A673 (cell line): ENCODE results near the gene DEFB129. TPM values are rescaled to one million over a fixed set of nuclear protein-coding genes. Genes with fewer than 3 reads are reported as not detected.

Experiments
- BruUV-seq: library from RNA; stranded (reverse); fragments of 400-500 nt; replicated peaks from 2 replicates; lab custom pipeline; 2021; lab: Mats Ljungman, UMichigan
- CTCF ChIA-PET: fragments of 300-600 bp; sonication (Branson Sonifier 250); formaldehyde crosslinking; loops from one replicate; lab custom pipeline; 2022; ENCODE audit warnings: antibody characterized with exemption; lab: Charles Lee
- POLR2A ChIA-PET: fragments of 300-600 bp; sonication (Branson Sonifier 250); formaldehyde crosslinking; loops from one replicate; lab custom pipeline; 2022; ENCODE audit warnings: antibody characterized with exemption; ENCODE audit not compliant: low non-redundant PET; lab: Charles Lee
- DNase-seq: peaks from one replicate; pipeline ENCODE4 v3.0.0-alpha.2; 2015; ENCODE audit warnings: low spot score
- H3K27ac ChIP-seq: fragments of 200-600 bp; sonication (generic); 2 replicates; pipeline ENCODE4 v1.5.1; 2016; ENCODE audit warnings: mixed run types, low read depth, mild to moderate bottlenecking, mixed read lengths, antibody characterized with exemption, low read length; ENCODE audit not compliant: poor library complexity, severe bottlenecking
- H3K27me3 ChIP-seq: fragments of 200-600 bp; sonication (generic); replicated peaks from 2 replicates; pipeline ENCODE4 v1.6.1; 2017; ENCODE audit warnings: mixed run types, low read depth, mild to moderate bottlenecking, mixed read lengths, antibody characterized with exemption, low read length; ENCODE audit not compliant: insufficient read depth, poor library complexity
- H3K36me3 ChIP-seq: fragments of 200-600 bp; sonication (generic); 2 replicates; pipeline ENCODE4 v1.6.1; 2016; ENCODE audit warnings: mixed run types, mild to moderate bottlenecking, mixed read lengths, antibody characterized with exemption, low read length; ENCODE audit not compliant: insufficient read depth, poor library complexity, severe bottlenecking
- H3K4me1 ChIP-seq: fragments of 200-600 bp; sonication (generic); 2 replicates; pipeline ENCODE4 v1.6.1; 2017; ENCODE audit warnings: mixed run types, mild to moderate bottlenecking, mixed read lengths, antibody characterized with exemption, low read length; ENCODE audit not compliant: insufficient read depth, poor library complexity, severe bottlenecking
- H3K4me3 ChIP-seq: fragments of 200-600 bp; sonication (generic); 2 replicates; pipeline ENCODE4 v1.5.1; 2016; ENCODE audit warnings: low read depth, mixed run types, mild to moderate bottlenecking, mixed read lengths, low read length; ENCODE audit not compliant: poor library complexity, severe bottlenecking
- H3K9me3 ChIP-seq: fragments of 200-600 bp; sonication (generic); 2 replicates; pipeline ENCODE4 v1.6.1; 2016; ENCODE audit warnings: mixed run types, low read depth, mild to moderate bottlenecking, mixed read lengths, antibody characterized with exemption, low read length; ENCODE audit not compliant: poor library complexity, severe bottlenecking
- CTCF ChIP-seq: fragments of 300-800, 200-600 bp; sonication (generic); conservative IDR thresholded peaks from 2 replicates; pipeline ENCODE4 v1.5.1; 2017; ENCODE audit warnings: low read depth, mild to moderate bottlenecking, antibody characterized with exemption, low read length, moderate library complexity, mixed read lengths
- EZH2 ChIP-seq: fragments of 200-600 bp; sonication (generic); IDR thresholded peaks from 2 replicates; pipeline ENCODE4 v1.6.1; 2017; ENCODE audit warnings: borderline replicate concordance, low read depth, mild to moderate bottlenecking, mixed read lengths, antibody characterized with exemption, low read length; ENCODE audit not compliant: poor library complexity, severe bottlenecking
- intact Hi-C: fragments of 100-400 bp; cut with micrococcal nuclease; formaldehyde crosslinking; loops from one replicate; pipeline ENCODE4 v1.10.0; 2022; ENCODE audit not compliant: unreplicated experiment
- total RNA-seq: library from RNA; stranded (reverse); gene quantifications from 2 replicates; pipeline ENCODE4 v1.2.3, GENCODE V29; 2021

DEFB129 gene
- total RNA-seq, 1 experiment from 2014 or later = not detected

- CTCF ChIA-PET = interaction anchor here (0.6 kb wide), 1 partner anchor 204 kb away, joined by 13 read pairs; no protein-coding TSS in a partner anchor
- TF ChIP-seq CTCF = no peak
- no peak for TF ChIP-seq EZH2
Measured at GRCh38 chr20:258269-258858, 31.3 kb downstream of the DEFB129 start.

GRCh38 chr20:258963-259362 lies 31.9 kb downstream of the DEFB129 start:
- BruUV-seq = no TSS peak
- CTCF ChIA-PET = interaction anchor here (0.6 kb wide), 1 partner anchor 204 kb away, joined by 13 read pairs; no protein-coding TSS in a partner anchor
- Histone ChIP-seq H3K27ac (no peak overlapping the region), H3K9me3 (no peaks in the 10 kb centered on the region), H3K27me3 (no peaks in the 10 kb centered on the region), H3K4me3 (no peak overlapping the region), H3K36me3 (no peaks in the 10 kb centered on the region), H3K4me1 (peaks cover 20% of the 10 kb centered on the region)
- intact Hi-C loops = no loop called here
- POLR2A ChIA-PET = no interaction called here
- no peak for DNase-seq
- TF ChIP-seq CTCF = 0 out of 2 replicates have a peak, but pooled peaks have one; percentile 24
- TF ChIP-seq EZH2 = no peak

More at GRCh38 chr20:258269-258858, 31.3 kb downstream of the DEFB129 start:
- Histone ChIP-seq H3K9me3 (no peaks in the 10 kb centered on the region), H3K36me3 (no peaks in the 10 kb centered on the region), H3K27me3 (no peaks in the 10 kb centered on the region), H3K4me3 (no peak overlapping the region), H3K4me1 (peaks cover 20% of the 10 kb centered on the region), H3K27ac (no peak overlapping the region)
- intact Hi-C loops = no loop called here
- no peak for DNase-seq
- no TSS peak for BruUV-seq
- POLR2A ChIA-PET = no interaction called here

GRCh38 chr20:259981-260380 lies 32.9 kb downstream of the DEFB129 start:
- no TSS peak for BruUV-seq
- TF ChIP-seq CTCF = no peak
- no peak for TF ChIP-seq EZH2
- peaks cover 20% of the 10 kb centered on the region for H3K4me1 ChIP-seq
- ChIA-PET CTCF (interaction anchor here (0.6 kb wide), 1 partner anchor 52 kb away, joined by 3 read pairs; no protein-coding TSS in a partner anchor), POLR2A (no interaction called here)
- H3K27ac ChIP-seq = no peak overlapping the region
- no peaks in the 10 kb centered on the region for H3K9me3 ChIP-seq
- DNase-seq = peak; percentile 69
- intact Hi-C loops = no loop called here
- H3K4me3 ChIP-seq = no peak overlapping the region
- no peaks in the 10 kb centered on the region for H3K27me3 ChIP-seq
- no peaks in the 10 kb centered on the region for H3K36me3 ChIP-seq
